NCI-H2081 (cell line): Measurements from ENCODE around the gene PEAR1.
"Not testable (repeated sequence)": the region's sequence is repeated elsewhere in the genome, so short reads cannot be mapped to it uniquely, and the experiment has no call there.

Experiments
- DNase-seq, 2 experiments: peaks; one replicate each; lab custom pipeline; 2025; lab: John Stamatoyannopoulos, UW

Gene PEAR1

GRCh38 chr1:156922986-156923669 is 29.6 kb downstream of the PEAR1 start:
- peak; percentile 65 to 87 for DNase-seq

- no peak for DNase-seq
Observed at GRCh38 chr1:156923670-156924477, 30.4 kb downstream of the PEAR1 start.

- no peak for DNase-seq
Observed at GRCh38 chr1:156924478-156925153, 31.1 kb downstream of the PEAR1 start.

GRCh38 chr1:156925154-156926010 is 31.9 kb downstream of the PEAR1 start:
- DNase-seq, result no peak

- peak in 1 of 2 experiments; percentile 27 for DNase-seq
Observed at GRCh38 chr1:156926175-156926574, 32.7 kb downstream of the PEAR1 start.

- DNase-seq, result not testable (repeated sequence)
Observed at GRCh38 chr1:156926695-156927094, 33.2 kb downstream of the PEAR1 start.

GRCh38 chr1:156927215-156928042 is 33.9 kb downstream of the PEAR1 start:
- DNase-seq, result peak; percentile 77 to 78

GRCh38 chr1:156928043-156928602 is 34.6 kb downstream of the PEAR1 start:
- DNase-seq, result no peak

GRCh38 chr1:156929596-156930238 is 36.2 kb downstream of the PEAR1 start:
- DNase-seq, result no peak

- DNase-seq, result no peak
Observed at GRCh38 chr1:156930483-156930882, 37.0 kb downstream of the PEAR1 start.

GRCh38 chr1:156931211-156931952 is 37.9 kb downstream of the PEAR1 start:
- no peak for DNase-seq

- no peak for DNase-seq
Observed at GRCh38 chr1:156931974-156932710, 38.6 kb downstream of the PEAR1 start.

GRCh38 chr1:156933136-156933535 is 39.6 kb downstream of the PEAR1 start:
- DNase-seq, result no peak

- no peak for DNase-seq
Observed at GRCh38 chr1:156935505-156936128, 42.1 kb downstream of the PEAR1 start.

- no peak for DNase-seq
Observed at GRCh38 chr1:156936191-156936590, 42.7 kb downstream of the PEAR1 start.

GRCh38 chr1:156936721-156937220 is 43.3 kb downstream of the PEAR1 start:
- no peak for DNase-seq

- DNase-seq, result no peak
Observed at GRCh38 chr1:156937883-156938282, 44.4 kb downstream of the PEAR1 start.

- DNase-seq, result no peak
Observed at GRCh38 chr1:156938813-156939212, 45.3 kb downstream of the PEAR1 start.
